Gastrocnemius medialis (tissue), 4 donors: ENCODE results near the gene WWOX. TPM values are rescaled to one million over a fixed set of nuclear protein-coding genes. Genes with fewer than 3 reads are reported as not detected.

Source experiments
- ATAC-seq, 2 donors: fragments of 150-250 bp; one replicate each; pipeline ENCODE4 v1.9.1; 2016
- DNase-seq, 2 donors: peaks; one replicate each; pipeline ENCODE4 v3.0.0-alpha.2; 2019
- H3K27ac ChIP-seq, 4 donors: fragments of 200-600 bp; sonication (generic); 1 replicate in 1 of 4; 2 replicates in 3 of 4; pipeline ENCODE4 v1.5.1; 2016 to 2018; ENCODE audit warnings: mild to moderate bottlenecking in 2 of 4, moderate library complexity in 1 of 4
- H3K27me3 ChIP-seq, 3 donors: fragments of 200-600 bp; sonication (generic) in 2 of 3; 1 replicate in 1 of 3; 2 replicates in 2 of 3; pipeline versions ENCODE4 v1.5.1 to v1.6.0; 2016 to 2019; ENCODE audit warnings: mild to moderate bottlenecking in 1 of 3, moderate library complexity in 1 of 3
- H3K36me3 ChIP-seq, 2 donors: fragments of 200-600 bp; sonication (generic) in 1 of 2; one replicate each; pipeline ENCODE4 v1.5.1; 2017 to 2018
- H3K4me1 ChIP-seq, 2 donors: fragments of 200-600 bp; sonication (generic) in 1 of 2; one replicate each; pipeline ENCODE4 v1.5.1; 2016 to 2017; ENCODE audit warnings: mild to moderate bottlenecking in 2 of 2
- H3K4me3 ChIP-seq, 4 donors: fragments of 200-600 bp; sonication (generic) in 3 of 4; 1 replicate in 1 of 4; 2 replicates in 3 of 4; pipeline ENCODE4 v1.5.1; 2016 to 2019; ENCODE audit warnings: mild to moderate bottlenecking in 2 of 4
- H3K9me3 ChIP-seq, 3 donors: fragments of 200-600 bp; sonication (generic) in 2 of 3; 1 replicate in 1 of 3; 2 replicates in 2 of 3; pipeline ENCODE4 v1.5.1; 2016 to 2019
- POLR2A ChIP-seq, 2 donors: fragments of 450-650 bp; IDR thresholded peaks; one replicate each; pipeline ENCODE4 v1.6.1; 2017; ENCODE audit warnings: antibody characterized with exemption in 2 of 2, mild to moderate bottlenecking in 2 of 2, moderate library complexity in 2 of 2
- in situ Hi-C, 4 donors: fragments of 200-750 bp; cut with MboI; loops; one replicate each; pipeline versions ENCODE4 v1.15.0 to v1.8.0; 2017; ENCODE audit warnings: low sequenced_read_pairs in 4 of 4
- intact Hi-C: fragments of 100-400 bp; cut with DNase I; formaldehyde crosslinking; loops from one replicate; pipeline ENCODE4 v1.15.1; 2023; ENCODE audit warnings: low total_unique reads
- total RNA-seq, 4 donors: library from RNA; depleted of rRNA; stranded (reverse); fragments of >200 nt; gene quantifications; one replicate each; pipeline versions ENCODE4 v1.1.0 to v1.2.3, GENCODE V29; 2016
- TF ChIP-seq, protein P1 (sequence below), 5 experiments: fragments of 450-650 bp in 3 of 5; fragments of 200-600 bp in 2 of 5; sonication (generic) in 2 of 5; IDR thresholded peaks in 4 of 5; conservative IDR thresholded peaks in 1 of 5; 1 replicate in 4 of 5; 2 replicates in 1 of 5; pipeline ENCODE4 v1.5.1; 2016 to 2019; ENCODE audit warnings: antibody characterized with exemption in 5 of 5, mild to moderate bottlenecking in 3 of 5, moderate library complexity in 3 of 5

WWOX gene
- total RNA-seq, 4 donors from 2014 or later, result 3.3 to 13.0 (median 6.0) TPM

GRCh38 chr16:78799429-78799828 lies 700.0 kb downstream of the WWOX start:
- H3K4me1 ChIP-seq, result no peaks in the 10 kb centered on the region
- intact Hi-C loops (no loop called here), in situ Hi-C loops (loop anchor here in 1 of 4 donors (25.0 kb wide), 1 partner anchor 687 kb away; no protein-coding TSS in a partner anchor)
- H3K9me3 ChIP-seq, result no peaks in the 10 kb centered on the region
- no peaks in the 10 kb centered on the region for H3K27me3 ChIP-seq
- DNase-seq (no peak), ATAC-seq (no peak)
- H3K27ac ChIP-seq, result no peak overlapping the region
- TF ChIP-seq, protein P1, sequence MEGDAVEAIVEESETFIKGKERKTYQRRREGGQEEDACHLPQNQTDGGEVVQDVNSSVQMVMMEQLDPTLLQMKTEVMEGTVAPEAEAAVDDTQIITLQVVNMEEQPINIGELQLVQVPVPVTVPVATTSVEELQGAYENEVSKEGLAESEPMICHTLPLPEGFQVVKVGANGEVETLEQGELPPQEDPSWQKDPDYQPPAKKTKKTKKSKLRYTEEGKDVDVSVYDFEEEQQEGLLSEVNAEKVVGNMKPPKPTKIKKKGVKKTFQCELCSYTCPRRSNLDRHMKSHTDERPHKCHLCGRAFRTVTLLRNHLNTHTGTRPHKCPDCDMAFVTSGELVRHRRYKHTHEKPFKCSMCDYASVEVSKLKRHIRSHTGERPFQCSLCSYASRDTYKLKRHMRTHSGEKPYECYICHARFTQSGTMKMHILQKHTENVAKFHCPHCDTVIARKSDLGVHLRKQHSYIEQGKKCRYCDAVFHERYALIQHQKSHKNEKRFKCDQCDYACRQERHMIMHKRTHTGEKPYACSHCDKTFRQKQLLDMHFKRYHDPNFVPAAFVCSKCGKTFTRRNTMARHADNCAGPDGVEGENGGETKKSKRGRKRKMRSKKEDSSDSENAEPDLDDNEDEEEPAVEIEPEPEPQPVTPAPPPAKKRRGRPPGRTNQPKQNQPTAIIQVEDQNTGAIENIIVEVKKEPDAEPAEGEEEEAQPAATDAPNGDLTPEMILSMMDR (IDR thresholded peaks at IDR 0.05 in 4 of 5, conservative IDR thresholded peaks at IDR 0.05 in 1 of 5), result no peak
- TF ChIP-seq POLR2A (IDR thresholded peaks at IDR 0.05), result no peak
- H3K36me3 ChIP-seq, result no peaks in the 10 kb centered on the region
- H3K4me3 ChIP-seq, result no peak overlapping the region

GRCh38 chr16:78800523-78800922 lies 701.1 kb downstream of the WWOX start:
- H3K27ac ChIP-seq, result no peak overlapping the region
- intact Hi-C loops, result no loop called here
- no peaks in the 10 kb centered on the region for H3K4me1 ChIP-seq
- ATAC-seq (no peak), DNase-seq (no peak)
- no peaks in the 10 kb centered on the region for H3K27me3 ChIP-seq
- no peak overlapping the region for H3K4me3 ChIP-seq
- H3K36me3 ChIP-seq, result no peaks in the 10 kb centered on the region
- TF ChIP-seq, protein P1 (IDR thresholded peaks at IDR 0.05 in 4 of 5, conservative IDR thresholded peaks at IDR 0.05 in 1 of 5), result no peak
- TF ChIP-seq POLR2A (IDR thresholded peaks at IDR 0.05), result no peak
- H3K9me3 ChIP-seq, result no peaks in the 10 kb centered on the region
- in situ Hi-C loops, result no loop called here

GRCh38 chr16:78804058-78804735 lies 704.7 kb downstream of the WWOX start:
- no peak for ATAC-seq
- in situ Hi-C loops, result no loop called here

GRCh38 chr16:78805556-78805955 lies 706.1 kb downstream of the WWOX start:
- DNase-seq (no peak), ATAC-seq (no peak)
- no peak overlapping the region for H3K27ac ChIP-seq
- H3K9me3 ChIP-seq, result no peaks in the 10 kb centered on the region
- no peaks in the 10 kb centered on the region for H3K27me3 ChIP-seq
- TF ChIP-seq, protein P1 (IDR thresholded peaks at IDR 0.05 in 4 of 5, conservative IDR thresholded peaks at IDR 0.05 in 1 of 5), result no peak
- no peak for TF ChIP-seq POLR2A (IDR thresholded peaks at IDR 0.05)
- intact Hi-C loops, result no loop called here
- in situ Hi-C loops, result no loop called here
- H3K4me3 ChIP-seq, result no peak overlapping the region
- no peaks in the 10 kb centered on the region for H3K36me3 ChIP-seq
- no peaks in the 10 kb centered on the region for H3K4me1 ChIP-seq

More at GRCh38 chr16:78804058-78804735, 704.7 kb downstream of the WWOX start:
- DNase-seq, result no peak
- no peak for TF ChIP-seq POLR2A (IDR thresholded peaks at IDR 0.05)
- TF ChIP-seq, protein P1 (IDR thresholded peaks at IDR 0.05 in 4 of 5, conservative IDR thresholded peaks at IDR 0.05 in 1 of 5), result no peak
- no peak overlapping the region for H3K27ac ChIP-seq
- H3K4me1 ChIP-seq, result no peaks in the 10 kb centered on the region
- intact Hi-C loops, result no loop called here
- no peaks in the 10 kb centered on the region for H3K9me3 ChIP-seq
- H3K36me3 ChIP-seq, result no peaks in the 10 kb centered on the region
- H3K27me3 ChIP-seq, result no peaks in the 10 kb centered on the region
- H3K4me3 ChIP-seq, result no peak overlapping the region
